A673 (cell line): ENCODE data around the gene FCER1G. TPM values are rescaled to one million over a fixed set of nuclear protein-coding genes. Genes with fewer than 3 reads are reported as not detected.

Experiments
- BruUV-seq: library from RNA; stranded (reverse); fragments of 400-500 nt; replicated peaks from 2 replicates; lab custom pipeline; 2021; lab: Mats Ljungman, UMichigan
- CTCF ChIA-PET: fragments of 300-600 bp; sonication (Branson Sonifier 250); formaldehyde crosslinking; loops from one replicate; lab custom pipeline; 2022; ENCODE audit warnings: antibody characterized with exemption; lab: Charles Lee
- POLR2A ChIA-PET: fragments of 300-600 bp; sonication (Branson Sonifier 250); formaldehyde crosslinking; loops from one replicate; lab custom pipeline; 2022; ENCODE audit warnings: antibody characterized with exemption; ENCODE audit not compliant: low non-redundant PET; lab: Charles Lee
- DNase-seq: peaks from one replicate; pipeline ENCODE4 v3.0.0-alpha.2; 2015; ENCODE audit warnings: low spot score
- H3K27ac ChIP-seq: fragments of 200-600 bp; sonication (generic); 2 replicates; pipeline ENCODE4 v1.5.1; 2016; ENCODE audit warnings: mixed run types, low read depth, mild to moderate bottlenecking, mixed read lengths, antibody characterized with exemption, low read length; ENCODE audit not compliant: poor library complexity, severe bottlenecking
- H3K27me3 ChIP-seq: fragments of 200-600 bp; sonication (generic); replicated peaks from 2 replicates; pipeline ENCODE4 v1.6.1; 2017; ENCODE audit warnings: mixed run types, low read depth, mild to moderate bottlenecking, mixed read lengths, antibody characterized with exemption, low read length; ENCODE audit not compliant: insufficient read depth, poor library complexity
- H3K36me3 ChIP-seq: fragments of 200-600 bp; sonication (generic); 2 replicates; pipeline ENCODE4 v1.6.1; 2016; ENCODE audit warnings: mixed run types, mild to moderate bottlenecking, mixed read lengths, antibody characterized with exemption, low read length; ENCODE audit not compliant: insufficient read depth, poor library complexity, severe bottlenecking
- H3K4me1 ChIP-seq: fragments of 200-600 bp; sonication (generic); 2 replicates; pipeline ENCODE4 v1.6.1; 2017; ENCODE audit warnings: mixed run types, mild to moderate bottlenecking, mixed read lengths, antibody characterized with exemption, low read length; ENCODE audit not compliant: insufficient read depth, poor library complexity, severe bottlenecking
- H3K4me3 ChIP-seq: fragments of 200-600 bp; sonication (generic); 2 replicates; pipeline ENCODE4 v1.5.1; 2016; ENCODE audit warnings: low read depth, mixed run types, mild to moderate bottlenecking, mixed read lengths, low read length; ENCODE audit not compliant: poor library complexity, severe bottlenecking
- H3K9me3 ChIP-seq: fragments of 200-600 bp; sonication (generic); 2 replicates; pipeline ENCODE4 v1.6.1; 2016; ENCODE audit warnings: mixed run types, low read depth, mild to moderate bottlenecking, mixed read lengths, antibody characterized with exemption, low read length; ENCODE audit not compliant: poor library complexity, severe bottlenecking
- EZH2 ChIP-seq: fragments of 200-600 bp; sonication (generic); IDR thresholded peaks from 2 replicates; pipeline ENCODE4 v1.6.1; 2017; ENCODE audit warnings: borderline replicate concordance, low read depth, mild to moderate bottlenecking, mixed read lengths, antibody characterized with exemption, low read length; ENCODE audit not compliant: poor library complexity, severe bottlenecking
- intact Hi-C: fragments of 100-400 bp; cut with micrococcal nuclease; formaldehyde crosslinking; loops from one replicate; pipeline ENCODE4 v1.10.0; 2022; ENCODE audit not compliant: unreplicated experiment
- total RNA-seq: library from RNA; stranded (reverse); gene quantifications from 2 replicates; pipeline ENCODE4 v1.2.3, GENCODE V29; 2021
- TF ChIP-seq, protein P1 (sequence below): fragments of 300-800, 200-600 bp; sonication (generic); conservative IDR thresholded peaks from 2 replicates; pipeline ENCODE4 v1.5.1; 2017; ENCODE audit warnings: low read depth, mild to moderate bottlenecking, antibody characterized with exemption, low read length, moderate library complexity, mixed read lengths

The FCER1G gene
- total RNA-seq, 1 experiment from 2014 or later: 1.5 TPM

DNA sequence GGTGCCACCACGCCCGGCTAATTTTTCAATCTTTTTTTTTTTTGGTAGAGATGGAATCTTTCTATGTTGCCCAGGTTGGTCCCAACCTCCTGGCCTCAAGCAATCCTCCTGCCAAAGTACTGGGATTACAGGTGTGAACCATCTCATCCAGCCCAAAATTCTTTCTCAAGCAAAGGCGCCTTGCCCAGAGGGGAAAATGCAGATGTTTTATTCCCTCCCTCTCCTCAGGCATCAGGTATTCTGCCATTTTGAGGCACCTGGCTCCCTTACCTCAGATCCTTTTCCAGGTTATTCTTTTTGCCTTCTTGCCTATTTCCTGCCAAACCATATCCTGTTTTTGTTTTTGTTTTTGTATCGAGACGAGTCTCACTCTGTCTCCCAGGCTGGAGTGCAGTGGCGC lies 26.7 kb upstream of the FCER1G start:
- ChIA-PET POLR2A (interaction anchor here (0.6 kb wide), 1 partner anchor 1042 kb away, joined by 9 read pairs; no protein-coding TSS in a partner anchor), CTCF (interaction anchor here (0.6 kb wide), 1 partner anchor 37 kb away, joined by 5 read pairs; no protein-coding TSS in a partner anchor)
- H3K9me3 ChIP-seq: no peaks in the 10 kb centered on the region
- BruUV-seq: no TSS peak
- no peak for DNase-seq
- H3K27me3 ChIP-seq: no peaks in the 10 kb centered on the region
- peaks cover 18% of the 10 kb centered on the region for H3K4me1 ChIP-seq
- H3K4me3 ChIP-seq: no peak overlapping the region
- intact Hi-C loops: no loop called here
- peaks cover 27% of the 10 kb centered on the region for H3K36me3 ChIP-seq
- TF ChIP-seq, protein P1, sequence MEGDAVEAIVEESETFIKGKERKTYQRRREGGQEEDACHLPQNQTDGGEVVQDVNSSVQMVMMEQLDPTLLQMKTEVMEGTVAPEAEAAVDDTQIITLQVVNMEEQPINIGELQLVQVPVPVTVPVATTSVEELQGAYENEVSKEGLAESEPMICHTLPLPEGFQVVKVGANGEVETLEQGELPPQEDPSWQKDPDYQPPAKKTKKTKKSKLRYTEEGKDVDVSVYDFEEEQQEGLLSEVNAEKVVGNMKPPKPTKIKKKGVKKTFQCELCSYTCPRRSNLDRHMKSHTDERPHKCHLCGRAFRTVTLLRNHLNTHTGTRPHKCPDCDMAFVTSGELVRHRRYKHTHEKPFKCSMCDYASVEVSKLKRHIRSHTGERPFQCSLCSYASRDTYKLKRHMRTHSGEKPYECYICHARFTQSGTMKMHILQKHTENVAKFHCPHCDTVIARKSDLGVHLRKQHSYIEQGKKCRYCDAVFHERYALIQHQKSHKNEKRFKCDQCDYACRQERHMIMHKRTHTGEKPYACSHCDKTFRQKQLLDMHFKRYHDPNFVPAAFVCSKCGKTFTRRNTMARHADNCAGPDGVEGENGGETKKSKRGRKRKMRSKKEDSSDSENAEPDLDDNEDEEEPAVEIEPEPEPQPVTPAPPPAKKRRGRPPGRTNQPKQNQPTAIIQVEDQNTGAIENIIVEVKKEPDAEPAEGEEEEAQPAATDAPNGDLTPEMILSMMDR: no peak
- TF ChIP-seq EZH2: no peak
- no peak overlapping the region for H3K27ac ChIP-seq

DNA sequence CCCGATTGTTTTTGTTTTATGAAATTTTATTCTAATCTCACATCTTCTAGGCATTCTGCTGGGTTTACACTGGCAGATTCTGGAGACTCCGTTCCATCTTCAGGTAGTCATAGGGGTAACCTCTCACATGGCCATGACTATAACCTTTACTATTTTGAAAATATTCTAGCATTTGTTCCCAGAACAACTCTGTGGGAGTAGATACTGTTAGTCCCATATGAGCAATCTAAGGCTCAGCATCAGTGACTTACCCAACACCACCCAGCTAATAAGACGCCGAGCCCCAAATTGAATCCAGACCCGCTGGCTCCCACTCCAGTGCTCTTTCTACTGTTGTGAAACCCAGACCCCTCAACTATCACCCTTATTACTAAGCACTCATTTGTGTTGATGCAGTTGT lies 26.1 kb upstream of the FCER1G start:
- H3K4me3 ChIP-seq: no peak overlapping the region
- no TSS peak for BruUV-seq
- peaks cover 33% of the 10 kb centered on the region for H3K36me3 ChIP-seq
- DNase-seq: no peak
- no peak overlapping the region for H3K27ac ChIP-seq
- H3K4me1 ChIP-seq: peaks cover 18% of the 10 kb centered on the region
- no peaks in the 10 kb centered on the region for H3K9me3 ChIP-seq
- H3K27me3 ChIP-seq: no peaks in the 10 kb centered on the region
- TF ChIP-seq EZH2: no peak
- TF ChIP-seq, protein P1: no peak
- intact Hi-C loops: no loop called here
- CTCF ChIA-PET: interaction anchor here (1.2 kb wide), 1 partner anchor 102 kb away, joined by 4 read pairs; no protein-coding TSS in a partner anchor
- POLR2A ChIA-PET: no interaction called here

DNA sequence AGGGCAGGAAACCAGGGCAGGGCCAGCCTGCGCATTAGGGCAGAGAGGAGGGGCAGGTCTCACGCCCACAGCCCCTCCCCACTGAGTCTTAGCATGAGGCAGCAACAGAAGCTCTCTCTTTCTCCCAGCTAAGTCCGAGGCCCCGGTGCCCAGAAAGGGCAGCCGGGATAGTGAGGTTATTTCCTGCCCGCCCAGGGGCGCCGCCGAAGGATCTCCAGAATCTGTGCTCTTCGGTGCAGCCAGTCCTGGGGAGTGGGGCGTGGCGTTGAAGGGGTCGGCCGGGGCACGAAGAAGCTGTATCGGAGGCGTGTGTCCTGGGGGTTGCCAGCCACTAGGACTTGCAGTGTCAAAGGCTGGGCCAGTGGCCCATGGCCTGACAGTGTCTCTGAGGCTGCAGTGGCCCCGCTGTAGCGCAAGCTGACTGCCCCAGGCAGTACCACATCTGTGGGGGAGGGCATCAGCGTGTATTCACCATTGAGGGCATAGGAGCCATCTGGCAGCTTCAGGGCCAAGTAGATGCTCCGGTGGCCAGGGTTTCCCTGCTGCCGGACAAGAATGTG lies 24.1 kb upstream of the FCER1G start:
- POLR2A ChIA-PET: no interaction called here
- CTCF ChIA-PET: no interaction called here
- no peaks in the 10 kb centered on the region for H3K27me3 ChIP-seq
- no peak for TF ChIP-seq EZH2
- TF ChIP-seq, protein P1: no peak
- BruUV-seq: no TSS peak
- H3K36me3 ChIP-seq: peaks cover 50% of the 10 kb centered on the region
- peaks cover 9% of the 10 kb centered on the region for H3K4me1 ChIP-seq
- intact Hi-C loops: no loop called here
- DNase-seq: no peak
- no peaks in the 10 kb centered on the region for H3K9me3 ChIP-seq
- H3K4me3 ChIP-seq: no peak overlapping the region
- H3K27ac ChIP-seq: no peak overlapping the region
